ENCODE measurements around the gene SHISAL1.

Gene SHISAL1

GRCh38 chr22:44341431-44342346 lies 28.9 kb upstream of the SHISAL1 start:
- H3K36me3 ChIP-seq (ENCODE audit: control insufficient read depth in 1 of 2, insufficient read depth in 2 of 2, low read length in 2 of 2), result no peaks in the 10 kb centered on the region
- H3K4me3 ChIP-seq (ENCODE audit: low read depth in 1 of 2, low read length in 2 of 2), result no peak overlapping the region
- peaks cover 0 to 18% of the 10 kb centered on the region in 2 donors for H3K4me1 ChIP-seq (ENCODE audit: control insufficient read depth in 1 of 2, insufficient read depth in 2 of 2, low read length in 2 of 2)
- H3K9me3 ChIP-seq (ENCODE audit: control insufficient read depth in 1 of 2, low read length in 2 of 2), result no peaks in the 10 kb centered on the region
- H3K27ac ChIP-seq (ENCODE audit: low read length), result peak overlapping the region; percentile 23
- H3K27me3 ChIP-seq (ENCODE audit: low read depth, low read length), result no peaks in the 10 kb centered on the region

GRCh38 chr22:44340271-44341239 lies 27.8 kb upstream of the SHISAL1 start:
- no peak overlapping the region for H3K27ac ChIP-seq (ENCODE audit: low read length)
- H3K36me3 ChIP-seq (ENCODE audit: control insufficient read depth in 1 of 2, insufficient read depth in 2 of 2, low read length in 2 of 2), result no peaks in the 10 kb centered on the region
- no peaks in the 10 kb centered on the region for H3K9me3 ChIP-seq (ENCODE audit: control insufficient read depth in 1 of 2, low read length in 2 of 2)
- peaks cover 0 to 18% of the 10 kb centered on the region in 2 donors for H3K4me1 ChIP-seq (ENCODE audit: control insufficient read depth in 1 of 2, insufficient read depth in 2 of 2, low read length in 2 of 2)
- H3K27me3 ChIP-seq (ENCODE audit: low read depth, low read length), result no peaks in the 10 kb centered on the region
- no peak overlapping the region for H3K4me3 ChIP-seq (ENCODE audit: low read depth in 1 of 2, low read length in 2 of 2)

GRCh38 chr22:44338906-44339305 lies 26.2 kb upstream of the SHISAL1 start:
- Histone ChIP-seq H3K27me3 (ENCODE audit: low read depth, low read length) (no peaks in the 10 kb centered on the region), H3K9me3 (ENCODE audit: control insufficient read depth in 1 of 2, low read length in 2 of 2) (no peaks in the 10 kb centered on the region), H3K36me3 (ENCODE audit: control insufficient read depth in 1 of 2, insufficient read depth in 2 of 2, low read length in 2 of 2) (no peaks in the 10 kb centered on the region), H3K27ac (ENCODE audit: low read length) (no peak overlapping the region), H3K4me3 (ENCODE audit: low read depth in 1 of 2, low read length in 2 of 2) (no peak overlapping the region), H3K4me1 (ENCODE audit: control insufficient read depth in 1 of 2, insufficient read depth in 2 of 2, low read length in 2 of 2) (peaks cover 0 to 18% of the 10 kb centered on the region in 2 donors)

GRCh38 chr22:44338177-44338810 lies 25.5 kb upstream of the SHISAL1 start:
- peaks cover 2% of the 10 kb centered on the region for H3K27me3 ChIP-seq (ENCODE audit: low read depth, low read length)
- peaks cover 0 to 18% of the 10 kb centered on the region in 2 donors for H3K4me1 ChIP-seq (ENCODE audit: control insufficient read depth in 1 of 2, insufficient read depth in 2 of 2, low read length in 2 of 2)
- H3K9me3 ChIP-seq (ENCODE audit: control insufficient read depth in 1 of 2, low read length in 2 of 2), result no peaks in the 10 kb centered on the region
- H3K27ac ChIP-seq (ENCODE audit: low read length), result no peak overlapping the region
- H3K4me3 ChIP-seq (ENCODE audit: low read depth in 1 of 2, low read length in 2 of 2), result no peak overlapping the region
- no peaks in the 10 kb centered on the region for H3K36me3 ChIP-seq (ENCODE audit: control insufficient read depth in 1 of 2, insufficient read depth in 2 of 2, low read length in 2 of 2)

- Histone ChIP-seq H3K4me1 (ENCODE audit: control insufficient read depth in 1 of 2, insufficient read depth in 2 of 2, low read length in 2 of 2) (peaks cover 0 to 16% of the 10 kb centered on the region in 2 donors), H3K4me3 (ENCODE audit: low read depth in 1 of 2, low read length in 2 of 2) (no peak overlapping the region), H3K27ac (ENCODE audit: low read length) (no peak overlapping the region), H3K9me3 (ENCODE audit: control insufficient read depth in 1 of 2, low read length in 2 of 2) (no peaks in the 10 kb centered on the region), H3K36me3 (ENCODE audit: control insufficient read depth in 1 of 2, insufficient read depth in 2 of 2, low read length in 2 of 2) (no peaks in the 10 kb centered on the region), H3K27me3 (ENCODE audit: low read depth, low read length) (peaks cover 6% of the 10 kb centered on the region)
Observed at GRCh38 chr22:44337678-44338004, 24.9 kb upstream of the SHISAL1 start.

- Histone ChIP-seq H3K36me3 (ENCODE audit: control insufficient read depth in 1 of 2, insufficient read depth in 2 of 2, low read length in 2 of 2) (no peaks in the 10 kb centered on the region), H3K27ac (ENCODE audit: low read length) (no peak overlapping the region), H3K27me3 (ENCODE audit: low read depth, low read length) (peaks cover 6% of the 10 kb centered on the region), H3K9me3 (ENCODE audit: control insufficient read depth in 1 of 2, low read length in 2 of 2) (no peaks in the 10 kb centered on the region), H3K4me3 (ENCODE audit: low read depth in 1 of 2, low read length in 2 of 2) (no peak overlapping the region), H3K4me1 (ENCODE audit: control insufficient read depth in 1 of 2, insufficient read depth in 2 of 2, low read length in 2 of 2) (peaks cover 0 to 11% of the 10 kb centered on the region in 2 donors)
Observed at GRCh38 chr22:44336962-44337677, 24.4 kb upstream of the SHISAL1 start.

GRCh38 chr22:44335903-44336803 lies 23.4 kb upstream of the SHISAL1 start:
- H3K36me3 ChIP-seq (ENCODE audit: control insufficient read depth in 1 of 2, insufficient read depth in 2 of 2, low read length in 2 of 2), result no peaks in the 10 kb centered on the region
- no peak overlapping the region for H3K27ac ChIP-seq (ENCODE audit: low read length)
- H3K4me3 ChIP-seq (ENCODE audit: low read depth in 1 of 2, low read length in 2 of 2), result no peak overlapping the region
- peaks cover 0 to 2% of the 10 kb centered on the region in 2 donors for H3K4me1 ChIP-seq (ENCODE audit: control insufficient read depth in 1 of 2, insufficient read depth in 2 of 2, low read length in 2 of 2)
- H3K27me3 ChIP-seq (ENCODE audit: low read depth, low read length), result peaks cover 6% of the 10 kb centered on the region
- no peaks in the 10 kb centered on the region for H3K9me3 ChIP-seq (ENCODE audit: control insufficient read depth in 1 of 2, low read length in 2 of 2)

GRCh38 chr22:44335066-44335839 lies 22.5 kb upstream of the SHISAL1 start:
- H3K27ac ChIP-seq (ENCODE audit: low read length), result no peak overlapping the region
- H3K27me3 ChIP-seq (ENCODE audit: low read depth, low read length), result peaks cover 7% of the 10 kb centered on the region
- no peak overlapping the region for H3K4me3 ChIP-seq (ENCODE audit: low read depth in 1 of 2, low read length in 2 of 2)
- no peaks in the 10 kb centered on the region for H3K9me3 ChIP-seq (ENCODE audit: control insufficient read depth in 1 of 2, low read length in 2 of 2)
- peaks cover 0 to 1% of the 10 kb centered on the region in 2 donors for H3K4me1 ChIP-seq (ENCODE audit: control insufficient read depth in 1 of 2, insufficient read depth in 2 of 2, low read length in 2 of 2)
- H3K36me3 ChIP-seq (ENCODE audit: control insufficient read depth in 1 of 2, insufficient read depth in 2 of 2, low read length in 2 of 2), result no peaks in the 10 kb centered on the region

- no peak overlapping the region for H3K27ac ChIP-seq (ENCODE audit: low read length)
- H3K9me3 ChIP-seq (ENCODE audit: control insufficient read depth in 1 of 2, low read length in 2 of 2), result no peaks in the 10 kb centered on the region
- no peak overlapping the region for H3K4me3 ChIP-seq (ENCODE audit: low read depth in 1 of 2, low read length in 2 of 2)
- peaks cover 0 to 10% of the 10 kb centered on the region in 2 donors for H3K4me1 ChIP-seq (ENCODE audit: control insufficient read depth in 1 of 2, insufficient read depth in 2 of 2, low read length in 2 of 2)
- no peaks in the 10 kb centered on the region for H3K36me3 ChIP-seq (ENCODE audit: control insufficient read depth in 1 of 2, insufficient read depth in 2 of 2, low read length in 2 of 2)
- peaks cover 15% of the 10 kb centered on the region for H3K27me3 ChIP-seq (ENCODE audit: low read depth, low read length)
Observed at GRCh38 chr22:44333847-44334635, 21.3 kb upstream of the SHISAL1 start.

Measured in muscle layer of duodenum (tissue), 2 donors.